Measurements from ENCODE around the gene SMPD2. TPM values are rescaled to one million over a fixed set of nuclear protein-coding genes. Genes with fewer than 3 reads are reported as not detected.

SMPD2 gene
- total and polyA plus RNA-seq, 2 experiments from 2014 or later, result 5.6 to 10.9 TPM

DNA sequence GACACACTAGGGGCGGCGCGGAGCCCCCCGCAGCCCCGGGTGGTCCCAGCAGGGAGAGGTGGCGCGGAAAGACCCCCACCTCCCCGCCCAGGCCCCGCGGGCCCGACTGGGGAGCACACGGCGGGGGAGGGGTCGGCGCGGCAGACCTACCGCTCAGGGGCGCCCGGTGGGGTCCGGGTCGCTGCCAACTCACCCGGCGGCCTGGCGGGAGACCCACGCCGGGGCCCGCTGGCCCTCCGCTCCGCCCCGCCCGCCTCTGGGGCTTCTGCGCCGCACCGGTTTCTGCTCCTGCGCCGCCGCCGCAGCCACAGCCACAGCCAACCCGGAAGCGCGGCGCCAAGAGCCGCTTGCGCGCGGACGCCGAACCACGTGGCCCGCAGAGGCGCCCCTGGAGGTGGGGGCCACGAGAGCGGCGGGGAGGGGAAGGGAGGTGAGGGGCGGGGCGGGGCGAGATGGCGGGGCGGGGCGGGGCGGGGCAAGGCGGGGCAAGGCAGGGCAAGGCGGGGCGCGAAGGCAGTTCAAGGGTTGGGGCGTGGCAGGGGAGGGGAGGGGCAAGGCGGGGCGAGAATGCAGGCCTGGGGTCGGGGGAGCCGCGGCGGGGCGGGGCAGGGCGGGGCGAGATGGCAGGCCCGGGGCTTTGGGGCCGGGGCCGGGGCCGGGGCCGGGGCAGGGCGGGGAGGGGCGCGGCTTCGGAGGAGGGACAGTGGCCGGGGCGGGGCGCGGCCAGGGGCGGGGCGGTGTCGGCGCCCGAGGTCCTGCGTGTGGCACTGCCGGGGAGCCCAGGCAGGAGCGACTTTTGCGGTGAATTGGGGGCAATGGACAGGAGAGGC lies 42.6 kb downstream of the SMPD2 start, which contains the start of gene ZBTB24:
ZBTB24 (minus strand) TSS at position 315 of the 830 bp plus-strand sequence. CDS start 1,193 bp downstream, outside the sequence.
- Mint-ChIP-seq H3K27ac (peak within 1 kb of the TSS; percentile 95), H3K9me3 (no peaks in the 10 kb centered on the region), H3K36me3 (ENCODE audit: low read depth) (peaks cover 39% of the 10 kb centered on the region), H3K4me3 (peak within 1 kb of the TSS; percentile 98), H3K27me3 (ENCODE audit: insufficient read depth, low read depth, poor library complexity) (peaks cover 2% of the 10 kb centered on the region), H3K4me1 (peaks cover 49% of the 10 kb centered on the region)
- peaks cover 47% of the 10 kb centered on the region for H3K79me2 ChIP-seq (replicated peaks; ENCODE audit: insufficient read depth)
- peak; percentile 88 for ATAC-seq
- DNase-seq (ENCODE audit: low spot score), result peak; percentile 94
- peak within 1 kb of the TSS; percentile 60; the same call in 1 of the 2 replicates for H3K27ac ChIP-seq (ENCODE audit: low read depth)
- no peaks in the 10 kb centered on the region for H3K27me3 ChIP-seq (ENCODE audit: insufficient read depth)
- H3K4me1 ChIP-seq (ENCODE audit: insufficient read depth), result peaks cover 43% of the 10 kb centered on the region
- peaks cover 23% of the 10 kb centered on the region; the same call in 1 of the 2 replicates for H3K36me3 ChIP-seq (ENCODE audit: insufficient read depth)
- H4K20me1 ChIP-seq (replicated peaks; ENCODE audit: insufficient read depth), result peaks cover 30% of the 10 kb centered on the region
- no peaks in the 10 kb centered on the region for H3F3A ChIP-seq (replicated peaks; ENCODE audit: low read depth)
- peak within 1 kb of the TSS; percentile 86 for H2AFZ ChIP-seq
- H3K9me2 ChIP-seq (ENCODE audit: insufficient read depth), result no peaks in the 10 kb centered on the region
- peak within 1 kb of the TSS; percentile 75 for H3K4me3 ChIP-seq
- peak within 1 kb of the TSS; percentile 85 for H3K4me2 ChIP-seq
- TF ChIP-seq EZH2 (IDR thresholded peaks at IDR 0.05; ENCODE audit: low read depth, unreplicated experiment) (no peak), ETS1 (IDR thresholded peaks at IDR 0.05) (peak; percentile 24; the same call in 1 of the 2 replicates), CREB1 (CRISPR knock-in tag; IDR thresholded peaks at IDR 0.05; ENCODE audit: low read depth) (no peak), JUNB (IDR thresholded peaks at IDR 0.05; ENCODE audit: unreplicated experiment) (no peak), ZNF114 (CRISPR knock-in tag; IDR thresholded peaks at IDR 0.05) (no peak), POLR2AphosphoS5 (IDR thresholded peaks at IDR 0.05; ENCODE audit: low read depth) (peak; percentile 65), NANOG (IDR thresholded peaks at IDR 0.05; ENCODE audit: borderline replicate concordance) (no peak)
- TF ChIP-seq, protein P1, sequence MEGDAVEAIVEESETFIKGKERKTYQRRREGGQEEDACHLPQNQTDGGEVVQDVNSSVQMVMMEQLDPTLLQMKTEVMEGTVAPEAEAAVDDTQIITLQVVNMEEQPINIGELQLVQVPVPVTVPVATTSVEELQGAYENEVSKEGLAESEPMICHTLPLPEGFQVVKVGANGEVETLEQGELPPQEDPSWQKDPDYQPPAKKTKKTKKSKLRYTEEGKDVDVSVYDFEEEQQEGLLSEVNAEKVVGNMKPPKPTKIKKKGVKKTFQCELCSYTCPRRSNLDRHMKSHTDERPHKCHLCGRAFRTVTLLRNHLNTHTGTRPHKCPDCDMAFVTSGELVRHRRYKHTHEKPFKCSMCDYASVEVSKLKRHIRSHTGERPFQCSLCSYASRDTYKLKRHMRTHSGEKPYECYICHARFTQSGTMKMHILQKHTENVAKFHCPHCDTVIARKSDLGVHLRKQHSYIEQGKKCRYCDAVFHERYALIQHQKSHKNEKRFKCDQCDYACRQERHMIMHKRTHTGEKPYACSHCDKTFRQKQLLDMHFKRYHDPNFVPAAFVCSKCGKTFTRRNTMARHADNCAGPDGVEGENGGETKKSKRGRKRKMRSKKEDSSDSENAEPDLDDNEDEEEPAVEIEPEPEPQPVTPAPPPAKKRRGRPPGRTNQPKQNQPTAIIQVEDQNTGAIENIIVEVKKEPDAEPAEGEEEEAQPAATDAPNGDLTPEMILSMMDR (conservative IDR thresholded peaks at IDR 0.05; ENCODE audit: low read depth in 2 of 2), result no peak

DNA sequence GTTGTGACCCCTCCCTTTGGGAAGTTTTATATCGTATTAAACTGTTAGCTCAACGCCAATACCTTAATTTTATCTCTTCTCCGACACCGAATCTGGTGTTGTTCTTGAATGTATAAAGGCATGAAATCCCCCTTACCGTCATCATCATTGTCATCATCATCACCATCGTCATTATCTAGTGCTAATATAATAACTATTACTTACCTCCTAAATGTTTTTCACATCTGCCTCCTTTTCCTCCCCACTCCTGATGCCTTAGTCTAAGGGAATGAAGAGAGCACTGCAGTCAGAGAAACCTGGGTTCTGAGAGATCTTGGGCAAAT lies 43.2 kb downstream of the SMPD2 start:
- Histone ChIP-seq H3K27ac (ENCODE audit: low read depth) (no peak overlapping the region), H3K4me2 (peak overlapping the region; percentile 85), H2AFZ (peak overlapping the region; percentile 86; the same call in 1 of the 2 replicates), H3F3A (replicated peaks; ENCODE audit: low read depth) (no peaks in the 10 kb centered on the region), H3K27me3 (ENCODE audit: insufficient read depth) (no peaks in the 10 kb centered on the region), H3K79me2 (replicated peaks; ENCODE audit: insufficient read depth) (peaks cover 41% of the 10 kb centered on the region), H3K36me3 (ENCODE audit: insufficient read depth) (peaks cover 20% of the 10 kb centered on the region; the same call in 1 of the 2 replicates), H3K4me1 (ENCODE audit: insufficient read depth) (peaks cover 38% of the 10 kb centered on the region), H3K4me3 (peak overlapping the region; percentile 60), H4K20me1 (replicated peaks; ENCODE audit: insufficient read depth) (peaks cover 24% of the 10 kb centered on the region), H3K9me2 (ENCODE audit: insufficient read depth) (no peaks in the 10 kb centered on the region)
- Mint-ChIP-seq H3K9me3 (no peaks in the 10 kb centered on the region), H3K27ac (no peak overlapping the region), H3K4me1 (peaks cover 43% of the 10 kb centered on the region), H3K27me3 (ENCODE audit: insufficient read depth, low read depth, poor library complexity) (peaks cover 2% of the 10 kb centered on the region), H3K36me3 (ENCODE audit: low read depth) (peaks cover 33% of the 10 kb centered on the region), H3K4me3 (peak overlapping the region; percentile 70)
- ATAC-seq (no peak), DNase-seq (ENCODE audit: low spot score) (no peak)
- 0 out of 2 replicates have a peak, but pooled peaks have one; percentile 31 for TF ChIP-seq CREB1 (CRISPR knock-in tag; IDR thresholded peaks at IDR 0.05; ENCODE audit: low read depth)
- TF ChIP-seq, protein P2, sequence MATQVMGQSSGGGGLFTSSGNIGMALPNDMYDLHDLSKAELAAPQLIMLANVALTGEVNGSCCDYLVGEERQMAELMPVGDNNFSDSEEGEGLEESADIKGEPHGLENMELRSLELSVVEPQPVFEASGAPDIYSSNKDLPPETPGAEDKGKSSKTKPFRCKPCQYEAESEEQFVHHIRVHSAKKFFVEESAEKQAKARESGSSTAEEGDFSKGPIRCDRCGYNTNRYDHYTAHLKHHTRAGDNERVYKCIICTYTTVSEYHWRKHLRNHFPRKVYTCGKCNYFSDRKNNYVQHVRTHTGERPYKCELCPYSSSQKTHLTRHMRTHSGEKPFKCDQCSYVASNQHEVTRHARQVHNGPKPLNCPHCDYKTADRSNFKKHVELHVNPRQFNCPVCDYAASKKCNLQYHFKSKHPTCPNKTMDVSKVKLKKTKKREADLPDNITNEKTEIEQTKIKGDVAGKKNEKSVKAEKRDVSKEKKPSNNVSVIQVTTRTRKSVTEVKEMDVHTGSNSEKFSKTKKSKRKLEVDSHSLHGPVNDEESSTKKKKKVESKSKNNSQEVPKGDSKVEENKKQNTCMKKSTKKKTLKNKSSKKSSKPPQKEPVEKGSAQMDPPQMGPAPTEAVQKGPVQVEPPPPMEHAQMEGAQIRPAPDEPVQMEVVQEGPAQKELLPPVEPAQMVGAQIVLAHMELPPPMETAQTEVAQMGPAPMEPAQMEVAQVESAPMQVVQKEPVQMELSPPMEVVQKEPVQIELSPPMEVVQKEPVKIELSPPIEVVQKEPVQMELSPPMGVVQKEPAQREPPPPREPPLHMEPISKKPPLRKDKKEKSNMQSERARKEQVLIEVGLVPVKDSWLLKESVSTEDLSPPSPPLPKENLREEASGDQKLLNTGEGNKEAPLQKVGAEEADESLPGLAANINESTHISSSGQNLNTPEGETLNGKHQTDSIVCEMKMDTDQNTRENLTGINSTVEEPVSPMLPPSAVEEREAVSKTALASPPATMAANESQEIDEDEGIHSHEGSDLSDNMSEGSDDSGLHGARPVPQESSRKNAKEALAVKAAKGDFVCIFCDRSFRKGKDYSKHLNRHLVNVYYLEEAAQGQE (IDR thresholded peaks at IDR 0.05; ENCODE audit: unreplicated experiment), result no peak

All from GM23338 (cell line).